Measurements from ENCODE around the gene TMEM120B.

The TMEM120B gene

GRCh38 chr12:121799842-121800693 is 87.5 kb downstream of the TMEM120B start:
- TF ChIP-seq CTCF (conservative IDR thresholded peaks at IDR 0.05; ENCODE audit: low read depth), result no peak
- peak overlapping the region; percentile 100 for H3K27ac ChIP-seq
- DNase-seq (ENCODE audit: low spot score), result peak; percentile 88
- ChIA-PET CTCF (interaction anchor here (3.9 to 7.9 kb wide), 2 partner anchors 9 to 11 kb away, joined by 17 to 212 read pairs; no protein-coding TSS in a partner anchor), POLR2A (ENCODE audit: low non-redundant PET) (interaction anchor here (0.6 kb wide), 1 partner anchor 11 kb away, joined by 5 read pairs; no protein-coding TSS in a partner anchor)

- CTCF ChIA-PET, result interaction anchor here (0.6 to 3.9 kb wide), 2 partner anchors 11 to 133 kb away, joined by 5 to 17 read pairs; no protein-coding TSS in a partner anchor
- peak overlapping the region; percentile 100 for H3K27ac ChIP-seq
- no peak for TF ChIP-seq CTCF (conservative IDR thresholded peaks at IDR 0.05; ENCODE audit: low read depth)
- POLR2A ChIA-PET (ENCODE audit: low non-redundant PET), result no interaction called here
- no peak for DNase-seq (ENCODE audit: low spot score)
Observed at GRCh38 chr12:121800694-121801594, 88.4 kb downstream of the TMEM120B start.

GRCh38 chr12:121801595-121802484 is 89.3 kb downstream of the TMEM120B start:
- peak overlapping the region; percentile 100 for H3K27ac ChIP-seq
- DNase-seq (ENCODE audit: low spot score), result no peak
- TF ChIP-seq CTCF (conservative IDR thresholded peaks at IDR 0.05; ENCODE audit: low read depth), result no peak
- CTCF ChIA-PET, result interaction anchor here (0.6 to 3.9 kb wide), 3 partner anchors 7 to 133 kb away, joined by 5 to 22 read pairs (median 17); partner anchors contain the start of gene RHOF
- POLR2A ChIA-PET (ENCODE audit: low non-redundant PET), result interaction anchor here (1.0 to 1.3 kb wide), 2 partner anchors 10 to 86 kb away, joined by 3 to 4 read pairs; partner anchors contain the start of gene PSMD9

GRCh38 chr12:121802485-121802842 is 89.9 kb downstream of the TMEM120B start:
- DNase-seq (ENCODE audit: low spot score), result no peak
- ChIA-PET CTCF (interaction anchor here (0.6 to 3.9 kb wide), 3 partner anchors 8 to 85 kb away, joined by 3 to 22 read pairs (median 17); partner anchors contain the start of gene RHOF), POLR2A (ENCODE audit: low non-redundant PET) (interaction anchor here (1.0 to 1.3 kb wide), 2 partner anchors 9 to 86 kb away, joined by 3 to 4 read pairs; partner anchors contain the start of gene PSMD9)
- H3K27ac ChIP-seq, result peak overlapping the region; percentile 99
- no peak for TF ChIP-seq CTCF (conservative IDR thresholded peaks at IDR 0.05; ENCODE audit: low read depth)

GRCh38 chr12:121802843-121803698 is 90.5 kb downstream of the TMEM120B start:
- DNase-seq (ENCODE audit: low spot score), result peak; percentile 96
- CTCF ChIA-PET, result interaction anchor here (0.6 to 3.9 kb wide), 3 partner anchors 8 to 84 kb away, joined by 3 to 22 read pairs (median 17); partner anchors contain the start of gene RHOF
- H3K27ac ChIP-seq, result peak overlapping the region; percentile 99
- POLR2A ChIA-PET (ENCODE audit: low non-redundant PET), result interaction anchor here (1.0 to 1.3 kb wide), 3 partner anchors 9 to 85 kb away, joined by 3 to 4 read pairs (median 3); partner anchors contain the start of gene PSMD9
- no peak for TF ChIP-seq CTCF (conservative IDR thresholded peaks at IDR 0.05; ENCODE audit: low read depth)
